ENCODE data around the gene IGFLR1. TPM values are rescaled to one million over a fixed set of nuclear protein-coding genes. Genes with fewer than 3 reads are reported as not detected.

Gene IGFLR1
- total and polyA plus RNA-seq, 4 donors, result 5.1 to 14.9 (median 9.5) TPM

- ATAC-seq (ENCODE audit: low FRiP score) (no peak), DNase-seq (no peak)
- 82 to 85% methylated on average over 9 of the region's 9 CpGs for WGBS, 2 donors
- intact Hi-C loops (cut with DNase I), result no loop called here
- Histone ChIP-seq H3K36me3 (ENCODE audit: control insufficient read depth in 1 of 2, insufficient read depth in 2 of 2, low read length in 1 of 2) (peaks cover 0 to 14% of the 10 kb centered on the region in 2 donors), H3K9me3 (ENCODE audit: control insufficient read depth, low read length) (no peaks in the 10 kb centered on the region), H3K27ac (ENCODE audit: low read depth in 1 of 2, low read length in 2 of 2) (no peak overlapping the region), H3K4me1 (ENCODE audit: control insufficient read depth in 1 of 2, insufficient read depth in 2 of 2, low read length in 2 of 2) (no peaks in the 10 kb centered on the region), H3K4me3 (ENCODE audit: low read length in 2 of 2) (no peak overlapping the region), H3K27me3 (ENCODE audit: control insufficient read depth in 1 of 2, insufficient read depth in 2 of 2, low read length in 1 of 2) (no peaks in the 10 kb centered on the region)
These were observed 10.9 kb downstream of the IGFLR1 start for GRCh38 chr19:35731353-35731752.

- Histone ChIP-seq H3K27me3 (ENCODE audit: control insufficient read depth in 1 of 2, insufficient read depth in 2 of 2, low read length in 1 of 2) (no peaks in the 10 kb centered on the region), H3K4me1 (ENCODE audit: control insufficient read depth in 1 of 2, insufficient read depth in 2 of 2, low read length in 2 of 2) (no peaks in the 10 kb centered on the region), H3K27ac (ENCODE audit: low read depth in 1 of 2, low read length in 2 of 2) (no peak overlapping the region), H3K9me3 (ENCODE audit: control insufficient read depth, low read length) (no peaks in the 10 kb centered on the region), H3K4me3 (ENCODE audit: low read length in 2 of 2) (no peak overlapping the region), H3K36me3 (ENCODE audit: control insufficient read depth in 1 of 2, insufficient read depth in 2 of 2, low read length in 1 of 2) (peaks cover 0 to 17% of the 10 kb centered on the region in 2 donors)
- intact Hi-C loops (cut with DNase I), result no loop called here
- ATAC-seq (ENCODE audit: low FRiP score), result no peak
- no peak for DNase-seq
- WGBS, 2 donors, result 92 to 95% methylated on average over 18 of the region's 18 CpGs
These were observed 11.9 kb downstream of the IGFLR1 start for GRCh38 chr19:35730326-35730725.

DNA sequence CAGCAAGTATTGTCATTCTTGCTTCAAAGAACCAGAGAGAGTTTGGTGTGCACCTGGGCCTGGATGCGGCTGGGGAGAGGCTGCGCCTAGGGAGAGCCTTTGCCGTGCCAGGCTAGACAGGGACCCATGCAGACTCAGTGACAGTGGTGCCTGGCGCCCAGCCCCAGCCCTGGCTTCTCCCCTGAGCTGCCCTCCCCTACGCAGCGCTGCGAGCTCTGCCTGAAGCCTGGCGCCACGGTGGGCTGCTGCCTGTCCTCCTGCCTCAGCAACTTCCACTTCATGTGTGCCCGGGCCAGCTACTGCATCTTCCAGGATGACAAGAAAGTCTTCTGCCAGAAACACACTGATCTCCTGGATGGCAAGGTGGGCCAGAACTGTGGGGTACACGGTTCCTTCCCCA lies 12.5 kb downstream of the IGFLR1 start:
- Histone ChIP-seq H3K27me3 (ENCODE audit: control insufficient read depth in 1 of 2, insufficient read depth in 2 of 2, low read length in 1 of 2) (no peaks in the 10 kb centered on the region), H3K4me1 (ENCODE audit: control insufficient read depth in 1 of 2, insufficient read depth in 2 of 2, low read length in 2 of 2) (no peaks in the 10 kb centered on the region), H3K27ac (ENCODE audit: low read depth in 1 of 2, low read length in 2 of 2) (no peak overlapping the region), H3K4me3 (ENCODE audit: low read length in 2 of 2) (no peak overlapping the region), H3K36me3 (ENCODE audit: control insufficient read depth in 1 of 2, insufficient read depth in 2 of 2, low read length in 1 of 2) (peaks cover 0 to 20% of the 10 kb centered on the region in 2 donors), H3K9me3 (ENCODE audit: control insufficient read depth, low read length) (no peaks in the 10 kb centered on the region)
- DNase-seq (no peak), ATAC-seq (ENCODE audit: low FRiP score) (no peak)
- intact Hi-C loops (cut with DNase I), result no loop called here
- 91 to 92% methylated on average over 11 of the region's 11 CpGs for WGBS, 2 donors

- H3K27me3 ChIP-seq (ENCODE audit: control insufficient read depth in 1 of 2, insufficient read depth in 2 of 2, low read length in 1 of 2), result no peaks in the 10 kb centered on the region
- no peaks in the 10 kb centered on the region for H3K4me1 ChIP-seq (ENCODE audit: control insufficient read depth in 1 of 2, insufficient read depth in 2 of 2, low read length in 2 of 2)
- ATAC-seq (ENCODE audit: low FRiP score) (no peak), DNase-seq (no peak)
- no peak overlapping the region for H3K27ac ChIP-seq (ENCODE audit: low read depth in 1 of 2, low read length in 2 of 2)
- no peaks in the 10 kb centered on the region for H3K9me3 ChIP-seq (ENCODE audit: control insufficient read depth, low read length)
- WGBS, 2 donors, result 87 to 89% methylated on average over 18 of the region's 18 CpGs
- peaks cover 0 to 23% of the 10 kb centered on the region in 2 donors for H3K36me3 ChIP-seq (ENCODE audit: control insufficient read depth in 1 of 2, insufficient read depth in 2 of 2, low read length in 1 of 2)
- intact Hi-C loops (cut with DNase I), result no loop called here
- no peak overlapping the region for H3K4me3 ChIP-seq (ENCODE audit: low read length in 2 of 2)
These were observed 13.2 kb downstream of the IGFLR1 start for GRCh38 chr19:35729021-35729420.

DNA sequence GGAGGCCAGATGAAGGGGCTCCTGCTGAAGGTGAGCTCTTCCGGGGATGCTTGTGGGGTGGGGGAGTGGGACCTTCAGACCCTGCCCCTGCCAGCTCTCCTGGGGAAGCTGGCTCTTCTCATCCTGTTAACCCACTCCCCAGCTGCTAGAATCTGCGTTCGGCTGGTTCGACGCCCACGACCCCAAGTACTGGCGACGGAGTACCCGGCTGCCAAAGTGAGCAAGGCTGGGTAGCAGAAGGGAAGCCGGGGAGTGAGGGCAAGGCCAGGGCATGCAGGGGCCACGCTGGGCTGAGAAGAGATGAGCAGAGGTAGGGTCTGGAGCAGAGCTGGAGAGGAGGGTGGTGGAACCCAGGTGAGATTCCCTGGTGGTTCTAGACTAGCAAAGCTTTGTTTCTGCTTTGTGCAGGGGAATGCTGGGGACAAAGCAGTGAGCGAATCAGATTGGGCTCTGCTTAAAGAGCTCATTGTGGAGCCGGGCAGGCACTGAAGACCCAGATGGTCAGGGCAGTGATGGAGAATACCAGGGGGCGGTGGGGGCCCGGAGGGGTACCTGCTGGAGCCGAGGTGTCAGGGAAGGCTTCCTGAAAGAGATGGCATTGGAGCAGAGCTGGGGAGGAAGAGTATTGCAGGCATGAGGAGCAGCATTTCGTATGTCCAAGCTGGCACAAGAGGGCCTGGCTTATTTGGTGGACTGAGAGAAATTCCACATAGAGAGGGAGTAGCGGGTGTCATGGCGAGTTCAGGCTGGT lies 14.1 kb downstream of the IGFLR1 start:
- 90 to 92% methylated on average over 19 of the region's 19 CpGs for WGBS, 2 donors
- Histone ChIP-seq H3K36me3 (ENCODE audit: control insufficient read depth in 1 of 2, insufficient read depth in 2 of 2, low read length in 1 of 2) (peaks cover 0 to 23% of the 10 kb centered on the region in 2 donors), H3K4me1 (ENCODE audit: control insufficient read depth in 1 of 2, insufficient read depth in 2 of 2, low read length in 2 of 2) (no peaks in the 10 kb centered on the region), H3K27me3 (ENCODE audit: control insufficient read depth in 1 of 2, insufficient read depth in 2 of 2, low read length in 1 of 2) (no peaks in the 10 kb centered on the region), H3K9me3 (ENCODE audit: control insufficient read depth, low read length) (no peaks in the 10 kb centered on the region), H3K27ac (ENCODE audit: low read depth in 1 of 2, low read length in 2 of 2) (no peak overlapping the region), H3K4me3 (ENCODE audit: low read length in 2 of 2) (no peak overlapping the region)
- ATAC-seq (ENCODE audit: low FRiP score), result no peak
- intact Hi-C loops (cut with DNase I), result no loop called here
- DNase-seq, result no peak

GRCh38 chr19:35727053-35727955 lies 14.9 kb downstream of the IGFLR1 start:
- intact Hi-C loops (cut with DNase I), result no loop called here
- 93% methylated on average over 25 of the region's 25 CpGs for WGBS, 2 donors
- DNase-seq (no peak), ATAC-seq (ENCODE audit: low FRiP score) (no peak)
- H3K4me1 ChIP-seq (ENCODE audit: control insufficient read depth in 1 of 2, insufficient read depth in 2 of 2, low read length in 2 of 2), result no peaks in the 10 kb centered on the region
- H3K4me3 ChIP-seq (ENCODE audit: low read length in 2 of 2), result no peak overlapping the region
- no peaks in the 10 kb centered on the region for H3K27me3 ChIP-seq (ENCODE audit: control insufficient read depth in 1 of 2, insufficient read depth in 2 of 2, low read length in 1 of 2)
- H3K27ac ChIP-seq (ENCODE audit: low read depth in 1 of 2, low read length in 2 of 2), result no peak overlapping the region
- peaks cover 0 to 28% of the 10 kb centered on the region in 2 donors for H3K36me3 ChIP-seq (ENCODE audit: control insufficient read depth in 1 of 2, insufficient read depth in 2 of 2, low read length in 1 of 2)
- H3K9me3 ChIP-seq (ENCODE audit: control insufficient read depth, low read length), result no peaks in the 10 kb centered on the region

GRCh38 chr19:35725216-35725861 lies 16.9 kb downstream of the IGFLR1 start:
- H3K4me3 ChIP-seq (ENCODE audit: low read length in 2 of 2), result no peak overlapping the region
- H3K36me3 ChIP-seq (ENCODE audit: control insufficient read depth in 1 of 2, insufficient read depth in 2 of 2, low read length in 1 of 2), result peaks cover 0 to 29% of the 10 kb centered on the region in 2 donors
- H3K9me3 ChIP-seq (ENCODE audit: control insufficient read depth, low read length), result no peaks in the 10 kb centered on the region
- H3K27ac ChIP-seq (ENCODE audit: low read depth in 1 of 2, low read length in 2 of 2), result no peak overlapping the region
- H3K4me1 ChIP-seq (ENCODE audit: control insufficient read depth in 1 of 2, insufficient read depth in 2 of 2, low read length in 2 of 2), result no peaks in the 10 kb centered on the region
- ATAC-seq (ENCODE audit: low FRiP score) (no peak), DNase-seq (no peak)
- intact Hi-C loops (cut with DNase I), result no loop called here
- H3K27me3 ChIP-seq (ENCODE audit: control insufficient read depth in 1 of 2, insufficient read depth in 2 of 2, low read length in 1 of 2), result no peaks in the 10 kb centered on the region
- WGBS, 2 donors, result 91 to 92% methylated on average over 23 of the region's 23 CpGs

GRCh38 chr19:35724560-35724959 lies 17.7 kb downstream of the IGFLR1 start:
- no peak overlapping the region for H3K27ac ChIP-seq (ENCODE audit: low read depth in 1 of 2, low read length in 2 of 2)
- no peaks in the 10 kb centered on the region for H3K4me1 ChIP-seq (ENCODE audit: control insufficient read depth in 1 of 2, insufficient read depth in 2 of 2, low read length in 2 of 2)
- DNase-seq (no peak), ATAC-seq (ENCODE audit: low FRiP score) (no peak)
- no peaks in the 10 kb centered on the region for H3K27me3 ChIP-seq (ENCODE audit: control insufficient read depth in 1 of 2, insufficient read depth in 2 of 2, low read length in 1 of 2)
- H3K9me3 ChIP-seq (ENCODE audit: control insufficient read depth, low read length), result no peaks in the 10 kb centered on the region
- peaks cover 0 to 24% of the 10 kb centered on the region in 2 donors for H3K36me3 ChIP-seq (ENCODE audit: control insufficient read depth in 1 of 2, insufficient read depth in 2 of 2, low read length in 1 of 2)
- no peak overlapping the region for H3K4me3 ChIP-seq (ENCODE audit: low read length in 2 of 2)
- intact Hi-C loops (cut with DNase I), result loop anchor here in 1 of 2 donors (5.0 kb wide), 1 partner anchor 567 kb away; no protein-coding TSS in a partner anchor
- 94 to 95% methylated on average over 12 of the region's 12 CpGs for WGBS, 2 donors

Measured in aorta (tissue), 5 donors.